ENCODE measurements around the gene HNRNPM.

DNA sequence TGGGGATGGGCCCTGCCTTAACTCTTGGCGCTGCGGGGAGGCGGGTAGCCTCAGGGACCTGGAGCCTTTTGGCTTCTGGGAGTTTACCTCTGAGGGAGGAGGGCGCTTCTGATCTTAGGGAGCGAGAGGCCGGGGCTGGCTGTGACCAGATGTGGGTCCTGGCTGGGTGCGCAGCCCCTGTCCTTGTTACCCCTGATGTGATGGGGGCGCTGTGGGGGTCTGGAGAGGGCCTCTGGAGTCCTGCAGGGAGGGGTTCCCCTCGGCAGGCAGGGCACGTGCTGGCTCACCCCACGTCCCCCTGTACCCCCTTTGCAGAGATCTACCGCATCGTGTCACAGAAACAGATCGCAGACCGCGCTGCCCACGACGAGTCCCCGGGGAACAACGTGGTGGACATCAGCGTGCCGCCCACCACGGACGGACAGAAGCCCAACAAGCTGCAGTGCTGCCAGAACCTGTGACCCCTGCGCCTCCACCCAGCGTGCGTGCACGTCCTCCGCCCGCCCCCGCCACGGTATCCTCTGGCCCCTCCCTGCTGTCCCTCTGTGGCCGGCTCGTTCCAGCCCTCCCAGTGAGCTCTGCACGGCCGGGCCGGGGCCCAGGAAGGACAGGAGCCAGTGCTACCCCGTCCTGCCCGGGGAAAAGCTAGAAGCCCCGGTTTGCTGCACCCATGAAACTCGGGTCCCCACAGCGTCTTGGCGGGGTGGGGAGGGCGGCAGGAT is 41.5 kb upstream of the HNRNPM start:
- TF ChIP-seq, protein P1, sequence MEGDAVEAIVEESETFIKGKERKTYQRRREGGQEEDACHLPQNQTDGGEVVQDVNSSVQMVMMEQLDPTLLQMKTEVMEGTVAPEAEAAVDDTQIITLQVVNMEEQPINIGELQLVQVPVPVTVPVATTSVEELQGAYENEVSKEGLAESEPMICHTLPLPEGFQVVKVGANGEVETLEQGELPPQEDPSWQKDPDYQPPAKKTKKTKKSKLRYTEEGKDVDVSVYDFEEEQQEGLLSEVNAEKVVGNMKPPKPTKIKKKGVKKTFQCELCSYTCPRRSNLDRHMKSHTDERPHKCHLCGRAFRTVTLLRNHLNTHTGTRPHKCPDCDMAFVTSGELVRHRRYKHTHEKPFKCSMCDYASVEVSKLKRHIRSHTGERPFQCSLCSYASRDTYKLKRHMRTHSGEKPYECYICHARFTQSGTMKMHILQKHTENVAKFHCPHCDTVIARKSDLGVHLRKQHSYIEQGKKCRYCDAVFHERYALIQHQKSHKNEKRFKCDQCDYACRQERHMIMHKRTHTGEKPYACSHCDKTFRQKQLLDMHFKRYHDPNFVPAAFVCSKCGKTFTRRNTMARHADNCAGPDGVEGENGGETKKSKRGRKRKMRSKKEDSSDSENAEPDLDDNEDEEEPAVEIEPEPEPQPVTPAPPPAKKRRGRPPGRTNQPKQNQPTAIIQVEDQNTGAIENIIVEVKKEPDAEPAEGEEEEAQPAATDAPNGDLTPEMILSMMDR (IDR thresholded peaks at IDR 0.05 in 4 of 5, conservative IDR thresholded peaks at IDR 0.05 in 1 of 5) = no peak
- no peak for TF ChIP-seq POLR2A (IDR thresholded peaks at IDR 0.05)
